Panc1 (cell line): ENCODE data around the gene ECEL1. TPM values are rescaled to one million over a fixed set of nuclear protein-coding genes. Genes with fewer than 3 reads are reported as not detected.

Source experiments
- ATAC-seq: fragments of 200-7000 bp; cut with Tn5 transposase; 2 replicates; pipeline ENCODE4 v1.9.1; 2020; ENCODE audit warnings: mild to moderate bottlenecking, moderate library complexity
- BruUV-seq: library from RNA; stranded (reverse); fragments of 400-500 nt; replicated peaks from 2 replicates; lab custom pipeline; 2021; lab: Mats Ljungman, UMichigan
- CTCF ChIA-PET: fragments of 300-600 bp; sonication (Branson Sonifier 250); formaldehyde crosslinking; loops from one replicate; lab custom pipeline; 2022; ENCODE audit warnings: antibody characterized with exemption; lab: Charles Lee
- POLR2A ChIA-PET: fragments of 300-600 bp; sonication (Branson Sonifier 250); formaldehyde crosslinking; loops from one replicate; lab custom pipeline; 2022; ENCODE audit warnings: antibody characterized with exemption; lab: Charles Lee
- DNase-seq: peaks from one replicate; pipeline ENCODE4 v3.0.0-alpha.2; 2010; ENCODE audit warnings: low read depth, low spot score
- H3K27ac ChIP-seq: 2 replicates; pipeline ENCODE4 v1.5.1; 2011; ENCODE audit warnings: mild to moderate bottlenecking, low read length, inconsistent platforms
- H3K27me3 ChIP-seq: fragments of 200-500 bp; sonication (Bioruptor generic); 2 replicates; pipeline ENCODE4 v1.6.0; 2014; ENCODE audit warnings: low read length, inconsistent platforms; ENCODE audit not compliant: control insufficient read depth, insufficient read depth
- H3K36me3 ChIP-seq: fragments of 200-500 bp; sonication (Bioruptor generic); 2 replicates; pipeline ENCODE4 v1.5.1; 2014; ENCODE audit warnings: inconsistent platforms, mild to moderate bottlenecking, low read length, moderate library complexity; ENCODE audit not compliant: control insufficient read depth, insufficient read depth
- H3K4me1 ChIP-seq: 2 replicates; pipeline ENCODE4 v1.5.1; 2011; ENCODE audit warnings: inconsistent platforms, mild to moderate bottlenecking, low read length, moderate library complexity; ENCODE audit not compliant: control insufficient read depth, insufficient read depth
- H3K4me3 ChIP-seq, 2 experiments: 2 replicates each; pipeline ENCODE4 v1.5.1; 2011 to 2012; ENCODE audit warnings: low read depth in 2 of 2, low read length in 2 of 2, mild to moderate bottlenecking in 2 of 2, inconsistent platforms in 1 of 2, moderate library complexity in 1 of 2
- H3K9me3 ChIP-seq: fragments of 200-500 bp; sonication (Bioruptor generic); 2 replicates; pipeline ENCODE4 v1.5.1; 2014; ENCODE audit warnings: low read depth, mild to moderate bottlenecking, inconsistent platforms, low read length, moderate library complexity; ENCODE audit not compliant: control insufficient read depth, insufficient read depth
- CTCF ChIP-seq: fragments of 450-650 bp; IDR thresholded peaks from 2 replicates; pipeline ENCODE4 v1.5.1; 2017; ENCODE audit warnings: mild to moderate bottlenecking
- POLR2AphosphoS5 ChIP-seq: IDR thresholded peaks from 2 replicates; pipeline ENCODE4 v1.6.1; 2012; ENCODE audit warnings: mild to moderate bottlenecking, low read depth, low read length, moderate library complexity
- REST ChIP-seq, 2 experiments: IDR thresholded peaks; 2 replicates each; pipeline ENCODE4 v1.6.1; 2011 to 2012; ENCODE audit warnings: low read depth in 2 of 2, control low read depth in 1 of 2, low read length in 1 of 2, mild to moderate bottlenecking in 1 of 2, moderate library complexity in 1 of 2; ENCODE audit not compliant: insufficient read depth in 1 of 2
- SIN3A ChIP-seq: IDR thresholded peaks from 2 replicates; pipeline ENCODE4 v1.6.1; 2012; ENCODE audit warnings: low read depth, mild to moderate bottlenecking, low read length, moderate library complexity, borderline replicate concordance; ENCODE audit not compliant: insufficient read depth
- TCF7L2 ChIP-seq: IDR thresholded peaks from 2 replicates; pipeline ENCODE4 v1.6.1; 2011; ENCODE audit warnings: mild to moderate bottlenecking, low read depth, low read length, inconsistent platforms
- in situ Hi-C: cut with HindIII; loops from 2 replicates; pipeline ENCODE4 v1.10.0; 2016; ENCODE audit warnings: low sequenced_read_pairs, low pct_unique_long_range_greater_than_20kb
- intact Hi-C: fragments of 100-400 bp; cut with micrococcal nuclease; formaldehyde crosslinking; loops from one replicate; pipeline ENCODE4 v1.10.0; 2022; ENCODE audit not compliant: unreplicated experiment
- total RNA-seq: library from RNA; stranded (reverse); gene quantifications from one replicate; pipeline ENCODE4 v1.2.1, GENCODE V29; 2021; ENCODE audit not compliant: unreplicated experiment

Gene ECEL1
- total RNA-seq, 1 experiment from 2014 or later: 2.9 TPM

GRCh38 chr2:232458051-232458660 lies 29.5 kb downstream of the ECEL1 start:
- no peak overlapping the region for H3K27ac ChIP-seq
- no peaks in the 10 kb centered on the region for H3K4me1 ChIP-seq
- H3K27me3 ChIP-seq: no peaks in the 10 kb centered on the region; the same call in 1 of the 2 replicates
- TF ChIP-seq TCF7L2 (no peak), SIN3A (no peak), POLR2AphosphoS5 (no peak), REST (IDR thresholded peaks at IDR 0.05; ENCODE audit: insufficient read depth in 1 of 2, low read depth in 2 of 2, low read length in 1 of 2) (no peak), CTCF (no peak)
- ATAC-seq (peak; percentile 25; the same call in 1 of the 2 replicates), DNase-seq (no peak)
- no peaks in the 10 kb centered on the region for H3K36me3 ChIP-seq
- CTCF ChIA-PET: interaction anchor here (0.6 kb wide), 1 partner anchor 660 kb away, joined by 5 read pairs; no protein-coding TSS in a partner anchor
- no peak overlapping the region for H3K4me3 ChIP-seq
- intact Hi-C loops: no loop called here
- in situ Hi-C loops: no loop called here
- POLR2A ChIA-PET: no interaction called here
- no TSS peak for BruUV-seq
- H3K9me3 ChIP-seq: no peaks in the 10 kb centered on the region

- Histone ChIP-seq H3K27ac (no peak overlapping the region), H3K36me3 (no peaks in the 10 kb centered on the region), H3K4me3 (no peak overlapping the region), H3K4me1 (no peaks in the 10 kb centered on the region), H3K27me3 (no peaks in the 10 kb centered on the region; the same call in 1 of the 2 replicates), H3K9me3 (no peaks in the 10 kb centered on the region)
- TF ChIP-seq CTCF (no peak), POLR2AphosphoS5 (no peak), SIN3A (no peak)
- POLR2A ChIA-PET: no interaction called here
- BruUV-seq: no TSS peak
- DNase-seq (no peak), ATAC-seq (peak; percentile 54; the same call in 1 of the 2 replicates)
- in situ Hi-C loops (no loop called here), intact Hi-C loops (no loop called here)
- CTCF ChIA-PET: interaction anchor here (0.6 kb wide), 2 partner anchors 66 to 659 kb away, joined by 5 to 9 read pairs; no protein-coding TSS in a partner anchor
These were observed 30.3 kb downstream of the ECEL1 start for GRCh38 chr2:232457121-232458011.
